ENCODE measurements around the gene KAZN.

Gene KAZN

GRCh38 chr1:14910984-14911721 is 312.7 kb downstream of the KAZN start:
- TF ChIP-seq CTCF (conservative IDR thresholded peaks at IDR 0.05; ENCODE audit: low read depth, low read length), result no peak
- no peak for DNase-seq (ENCODE audit: low read depth)
- H3K4me3 ChIP-seq (ENCODE audit: low read length), result no peak overlapping the region

- DNase-seq (ENCODE audit: low read depth), result no peak
- no peak for TF ChIP-seq CTCF (conservative IDR thresholded peaks at IDR 0.05; ENCODE audit: low read depth, low read length)
- no peak overlapping the region for H3K4me3 ChIP-seq (ENCODE audit: low read length)
Measured at GRCh38 chr1:14912839-14913481, 314.5 kb downstream of the KAZN start.

- no peak for DNase-seq (ENCODE audit: low read depth)
- H3K4me3 ChIP-seq (ENCODE audit: low read length), result no peak overlapping the region
- no peak for TF ChIP-seq CTCF (conservative IDR thresholded peaks at IDR 0.05; ENCODE audit: low read depth, low read length)
Measured at GRCh38 chr1:14913482-14914177, 315.1 kb downstream of the KAZN start.

- DNase-seq (ENCODE audit: low read depth), result no peak
- H3K4me3 ChIP-seq (ENCODE audit: low read length), result no peak overlapping the region
- TF ChIP-seq CTCF (conservative IDR thresholded peaks at IDR 0.05; ENCODE audit: low read depth, low read length), result no peak
Measured at GRCh38 chr1:14914351-14914988, 316.0 kb downstream of the KAZN start.

GRCh38 chr1:14915356-14916054 is 317.0 kb downstream of the KAZN start:
- no peak for DNase-seq (ENCODE audit: low read depth)
- H3K4me3 ChIP-seq (ENCODE audit: low read length), result no peak overlapping the region
- TF ChIP-seq CTCF (conservative IDR thresholded peaks at IDR 0.05; ENCODE audit: low read depth, low read length), result peak; percentile 98

- H3K4me3 ChIP-seq (ENCODE audit: low read length), result no peak overlapping the region
- DNase-seq (ENCODE audit: low read depth), result no peak
- TF ChIP-seq CTCF (conservative IDR thresholded peaks at IDR 0.05; ENCODE audit: low read depth, low read length), result no peak
Measured at GRCh38 chr1:14919289-14919688, 320.8 kb downstream of the KAZN start.
